ENCODE data around the gene CCHCR1. TPM values are rescaled to one million over a fixed set of nuclear protein-coding genes. Genes with fewer than 3 reads are reported as not detected.

The CCHCR1 gene
- total and polyA plus RNA-seq, 2 of the 13 experiments (the other 11 are each of a cell fraction or from before 2014, with no cell fraction given), result 14.6 to 28.2 TPM

DNA sequence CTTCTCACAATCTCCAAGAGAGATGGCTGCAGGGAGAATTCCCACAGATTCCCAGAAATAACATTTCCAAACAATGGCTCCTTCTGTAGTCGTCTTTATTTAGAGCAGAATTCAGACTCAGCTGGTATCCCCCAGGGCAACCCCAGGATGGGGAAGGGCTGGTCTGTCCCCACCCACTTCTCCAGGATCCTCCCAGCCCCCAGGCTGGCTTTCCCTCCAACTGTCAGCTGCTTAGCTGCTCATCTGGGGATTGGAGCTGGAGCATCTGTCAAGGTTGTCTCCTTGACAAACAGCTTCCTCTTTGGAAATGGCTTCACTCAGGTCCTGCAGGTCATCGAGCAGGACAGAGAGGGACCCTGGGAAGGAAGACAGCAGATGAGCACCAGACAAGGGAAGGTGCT lies 15.2 kb downstream of the CCHCR1 start:
- no TSS peak for BruUV-seq (replicated peaks)
- intact Hi-C loops (cut with micrococcal nuclease; ENCODE audit: unreplicated experiment), result loop anchor here (2.0 kb wide), 1 partner anchor 16 kb away; no protein-coding TSS in a partner anchor
- ATAC-seq (no peak), FAIRE-seq (no peak), DNase-seq (ENCODE audit: low spot score) (no peak)
- Histone ChIP-seq H4K20me1 (ENCODE audit: insufficient read depth, low read length) (no peaks in the 10 kb centered on the region), H3K9me3 (ENCODE audit: low read length) (no peaks in the 10 kb centered on the region), H3K36me3 (replicated peaks in 1 of 2; ENCODE audit: control insufficient read depth in 1 of 2, insufficient read depth in 2 of 2, low read length in 2 of 2) (peaks cover 4 to 18% of the 10 kb centered on the region in 2 experiments; a peak in 4 of 5 replicates), H2AFZ (ENCODE audit: low read length) (no peak overlapping the region), H3K4me1 (ENCODE audit: insufficient read depth, low read length) (peaks cover 7% of the 10 kb centered on the region), H3K4me3 (replicated peaks in 1 of 3; ENCODE audit: insufficient read depth in 1 of 3, low read depth in 2 of 3, low read length in 3 of 3) (no peak overlapping the region), H3K27ac (ENCODE audit: extremely low read length, insufficient read depth, low read length) (no peak overlapping the region), H3K4me2 (ENCODE audit: low read depth, low read length) (no peak overlapping the region), H3K9ac (ENCODE audit: insufficient read depth, low read depth, low read length) (no peak overlapping the region), H3K27me3 (ENCODE audit: control insufficient read depth in 1 of 2, insufficient read depth in 2 of 2, low read length in 2 of 2) (0 out of 5 replicates have a peak, but pooled peaks cover 0 to 4% of the 10 kb centered on the region in 2 experiments), H3K79me2 (ENCODE audit: insufficient read depth, low read length) (no peaks in the 10 kb centered on the region)
- ChIA-PET POLR2A (no interaction called here), CTCF (ENCODE audit: low intra/inter-chr PET ratio, low total read pairs) (no interaction called here)
- 85% methylated on average over 2 of the region's 2 CpGs for WGBS (ENCODE audit: low lambda C conversion rate)
- in situ Hi-C loops (cut with HindIII; ENCODE audit: extremely low pct_ligation_motif_present, low pct_unique_long_range_greater_than_20kb), result no loop called here
- TF ChIP-seq SMAD9 (CRISPR knock-in tag; IDR thresholded peaks at IDR 0.05) (no peak), KDM3A (CRISPR knock-in tag; IDR thresholded peaks at IDR 0.05; ENCODE audit: low read depth) (no peak), ZNF572 (CRISPR knock-in tag; IDR thresholded peaks at IDR 0.05) (no peak), NFE2L2 (IDR thresholded peaks at IDR 0.05; ENCODE audit: low read length) (no peak), MAFG (CRISPR knock-in tag; IDR thresholded peaks at IDR 0.05) (no peak), NR2F1 (CRISPR knock-in tag; IDR thresholded peaks at IDR 0.05) (no peak), ZNF274 (CRISPR knock-in tag; IDR thresholded peaks at IDR 0.05) (no peak), ATF7 (IDR thresholded peaks at IDR 0.05) (no peak), ATF7 (CRISPR knock-in tag; IDR thresholded peaks at IDR 0.05) (no peak), FOXC1 (CRISPR knock-in tag; IDR thresholded peaks at IDR 0.05; ENCODE audit: borderline replicate concordance) (no peak), TEAD2 (CRISPR knock-in tag; IDR thresholded peaks at IDR 0.05) (no peak), TCF7 (IDR thresholded peaks at IDR 0.05; ENCODE audit: low read depth) (no peak), ZNF335 (CRISPR knock-in tag; IDR thresholded peaks at IDR 0.05) (no peak), CCAR2 (optimal IDR thresholded peaks at IDR 0.05; ENCODE audit: low read depth, low read length) (no peak), FOXA3 (CRISPR knock-in tag; IDR thresholded peaks at IDR 0.05) (no peak), ZNF235 (CRISPR knock-in tag; IDR thresholded peaks at IDR 0.05; ENCODE audit: borderline replicate concordance) (no peak)
- TF ChIP-seq, protein P1, sequence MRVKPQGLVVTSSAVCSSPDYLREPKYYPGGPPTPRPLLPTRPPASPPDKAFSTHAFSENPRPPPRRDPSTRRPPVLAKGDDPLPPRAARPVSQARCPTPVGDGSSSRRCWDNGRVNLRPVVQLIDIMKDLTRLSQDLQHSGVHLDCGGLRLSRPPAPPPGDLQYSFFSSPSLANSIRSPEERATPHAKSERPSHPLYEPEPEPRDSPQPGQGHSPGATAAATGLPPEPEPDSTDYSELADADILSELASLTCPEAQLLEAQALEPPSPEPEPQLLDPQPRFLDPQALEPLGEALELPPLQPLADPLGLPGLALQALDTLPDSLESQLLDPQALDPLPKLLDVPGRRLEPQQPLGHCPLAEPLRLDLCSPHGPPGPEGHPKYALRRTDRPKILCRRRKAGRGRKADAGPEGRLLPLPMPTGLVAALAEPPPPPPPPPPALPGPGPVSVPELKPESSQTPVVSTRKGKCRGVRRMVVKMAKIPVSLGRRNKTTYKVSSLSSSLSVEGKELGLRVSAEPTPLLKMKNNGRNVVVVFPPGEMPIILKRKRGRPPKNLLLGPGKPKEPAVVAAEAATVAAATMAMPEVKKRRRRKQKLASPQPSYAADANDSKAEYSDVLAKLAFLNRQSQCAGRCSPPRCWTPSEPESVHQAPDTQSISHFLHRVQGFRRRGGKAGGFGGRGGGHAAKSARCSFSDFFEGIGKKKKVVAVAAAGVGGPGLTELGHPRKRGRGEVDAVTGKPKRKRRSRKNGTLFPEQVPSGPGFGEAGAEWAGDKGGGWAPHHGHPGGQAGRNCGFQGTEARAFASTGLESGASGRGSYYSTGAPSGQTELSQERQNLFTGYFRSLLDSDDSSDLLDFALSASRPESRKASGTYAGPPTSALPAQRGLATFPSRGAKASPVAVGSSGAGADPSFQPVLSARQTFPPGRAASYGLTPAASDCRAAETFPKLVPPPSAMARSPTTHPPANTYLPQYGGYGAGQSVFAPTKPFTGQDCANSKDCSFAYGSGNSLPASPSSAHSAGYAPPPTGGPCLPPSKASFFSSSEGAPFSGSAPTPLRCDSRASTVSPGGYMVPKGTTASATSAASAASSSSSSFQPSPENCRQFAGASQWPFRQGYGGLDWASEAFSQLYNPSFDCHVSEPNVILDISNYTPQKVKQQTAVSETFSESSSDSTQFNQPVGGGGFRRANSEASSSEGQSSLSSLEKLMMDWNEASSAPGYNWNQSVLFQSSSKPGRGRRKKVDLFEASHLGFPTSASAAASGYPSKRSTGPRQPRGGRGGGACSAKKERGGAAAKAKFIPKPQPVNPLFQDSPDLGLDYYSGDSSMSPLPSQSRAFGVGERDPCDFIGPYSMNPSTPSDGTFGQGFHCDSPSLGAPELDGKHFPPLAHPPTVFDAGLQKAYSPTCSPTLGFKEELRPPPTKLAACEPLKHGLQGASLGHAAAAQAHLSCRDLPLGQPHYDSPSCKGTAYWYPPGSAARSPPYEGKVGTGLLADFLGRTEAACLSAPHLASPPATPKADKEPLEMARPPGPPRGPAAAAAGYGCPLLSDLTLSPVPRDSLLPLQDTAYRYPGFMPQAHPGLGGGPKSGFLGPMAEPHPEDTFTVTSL (CRISPR knock-in tag; IDR thresholded peaks at IDR 0.05; ENCODE audit: borderline replicate concordance), result no peak
- TF ChIP-seq, protein P2, sequence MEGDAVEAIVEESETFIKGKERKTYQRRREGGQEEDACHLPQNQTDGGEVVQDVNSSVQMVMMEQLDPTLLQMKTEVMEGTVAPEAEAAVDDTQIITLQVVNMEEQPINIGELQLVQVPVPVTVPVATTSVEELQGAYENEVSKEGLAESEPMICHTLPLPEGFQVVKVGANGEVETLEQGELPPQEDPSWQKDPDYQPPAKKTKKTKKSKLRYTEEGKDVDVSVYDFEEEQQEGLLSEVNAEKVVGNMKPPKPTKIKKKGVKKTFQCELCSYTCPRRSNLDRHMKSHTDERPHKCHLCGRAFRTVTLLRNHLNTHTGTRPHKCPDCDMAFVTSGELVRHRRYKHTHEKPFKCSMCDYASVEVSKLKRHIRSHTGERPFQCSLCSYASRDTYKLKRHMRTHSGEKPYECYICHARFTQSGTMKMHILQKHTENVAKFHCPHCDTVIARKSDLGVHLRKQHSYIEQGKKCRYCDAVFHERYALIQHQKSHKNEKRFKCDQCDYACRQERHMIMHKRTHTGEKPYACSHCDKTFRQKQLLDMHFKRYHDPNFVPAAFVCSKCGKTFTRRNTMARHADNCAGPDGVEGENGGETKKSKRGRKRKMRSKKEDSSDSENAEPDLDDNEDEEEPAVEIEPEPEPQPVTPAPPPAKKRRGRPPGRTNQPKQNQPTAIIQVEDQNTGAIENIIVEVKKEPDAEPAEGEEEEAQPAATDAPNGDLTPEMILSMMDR (CRISPR knock-in tag; IDR thresholded peaks at IDR 0.05), result no peak

Measured in HepG2 (cell line).